Measurements from ENCODE around the gene OSBPL3. TPM values are rescaled to one million over a fixed set of nuclear protein-coding genes. Genes with fewer than 3 reads are reported as not detected.
A peak's percentile ranks its signal among the peaks of the same experiment; 100 is the strongest.

OSBPL3 gene
- total RNA-seq, 1 experiment from 2014 or later = 9.2 TPM

DNA sequence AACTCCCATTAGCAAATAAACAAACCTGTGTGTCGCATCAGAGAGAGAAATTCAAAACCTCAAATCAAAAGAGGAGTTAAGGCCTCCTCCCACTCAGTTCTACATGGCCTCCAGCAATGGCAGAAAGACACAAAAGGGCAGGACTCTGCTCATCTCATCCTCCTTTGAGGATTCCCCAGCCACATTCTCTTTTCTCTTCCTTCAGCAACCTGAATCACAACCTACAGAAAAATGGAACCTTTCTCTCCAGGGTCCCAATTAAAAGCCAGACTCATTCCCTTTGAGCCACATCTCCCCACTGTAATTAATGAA lies 7.9 kb downstream of the OSBPL3 start:
- no peak for DNase-seq (ENCODE audit: low read depth, low spot score)
- H3K4me3 ChIP-seq (ENCODE audit: low read depth in 2 of 2, low read length in 2 of 2) = no peak overlapping the region
- TF ChIP-seq TCF7L2 (IDR thresholded peaks at IDR 0.05; ENCODE audit: low read depth, low read length) = no peak
- TF ChIP-seq, protein P1, sequence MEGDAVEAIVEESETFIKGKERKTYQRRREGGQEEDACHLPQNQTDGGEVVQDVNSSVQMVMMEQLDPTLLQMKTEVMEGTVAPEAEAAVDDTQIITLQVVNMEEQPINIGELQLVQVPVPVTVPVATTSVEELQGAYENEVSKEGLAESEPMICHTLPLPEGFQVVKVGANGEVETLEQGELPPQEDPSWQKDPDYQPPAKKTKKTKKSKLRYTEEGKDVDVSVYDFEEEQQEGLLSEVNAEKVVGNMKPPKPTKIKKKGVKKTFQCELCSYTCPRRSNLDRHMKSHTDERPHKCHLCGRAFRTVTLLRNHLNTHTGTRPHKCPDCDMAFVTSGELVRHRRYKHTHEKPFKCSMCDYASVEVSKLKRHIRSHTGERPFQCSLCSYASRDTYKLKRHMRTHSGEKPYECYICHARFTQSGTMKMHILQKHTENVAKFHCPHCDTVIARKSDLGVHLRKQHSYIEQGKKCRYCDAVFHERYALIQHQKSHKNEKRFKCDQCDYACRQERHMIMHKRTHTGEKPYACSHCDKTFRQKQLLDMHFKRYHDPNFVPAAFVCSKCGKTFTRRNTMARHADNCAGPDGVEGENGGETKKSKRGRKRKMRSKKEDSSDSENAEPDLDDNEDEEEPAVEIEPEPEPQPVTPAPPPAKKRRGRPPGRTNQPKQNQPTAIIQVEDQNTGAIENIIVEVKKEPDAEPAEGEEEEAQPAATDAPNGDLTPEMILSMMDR (IDR thresholded peaks at IDR 0.05) = no peak
- no peak for TF ChIP-seq REST (IDR thresholded peaks at IDR 0.05; ENCODE audit: insufficient read depth in 1 of 2, low read depth in 2 of 2, low read length in 1 of 2)
- no peak for TF ChIP-seq SIN3A (IDR thresholded peaks at IDR 0.05; ENCODE audit: borderline replicate concordance, insufficient read depth, low read depth, low read length)
- no peak for TF ChIP-seq POLR2AphosphoS5 (IDR thresholded peaks at IDR 0.05; ENCODE audit: low read depth, low read length)
- intact Hi-C loops (cut with micrococcal nuclease; ENCODE audit: unreplicated experiment) = no loop called here
- no peaks in the 10 kb centered on the region for H3K9me3 ChIP-seq (ENCODE audit: control insufficient read depth, insufficient read depth, low read depth, low read length)
- H3K27ac ChIP-seq (ENCODE audit: low read length) = no peak overlapping the region
- ATAC-seq = no peak
- CTCF ChIA-PET = interaction anchor here (0.6 kb wide), 1 partner anchor 124 kb away, joined by 3 read pairs; no protein-coding TSS in a partner anchor
- POLR2A ChIA-PET = interaction anchor here (0.6 kb wide), 1 partner anchor 129 kb away, joined by 9 read pairs; no protein-coding TSS in a partner anchor
- H3K36me3 ChIP-seq (ENCODE audit: control insufficient read depth, insufficient read depth, low read length) = no peaks in the 10 kb centered on the region
- BruUV-seq (replicated peaks) = no TSS peak
- H3K4me1 ChIP-seq (ENCODE audit: control insufficient read depth, insufficient read depth, low read length) = peaks cover 5% of the 10 kb centered on the region; the same call in 1 of the 2 replicates
- no peaks in the 10 kb centered on the region for H3K27me3 ChIP-seq (ENCODE audit: control insufficient read depth, insufficient read depth, low read length)
- in situ Hi-C loops (cut with HindIII; ENCODE audit: low pct_unique_long_range_greater_than_20kb, low sequenced_read_pairs) = no loop called here

DNA sequence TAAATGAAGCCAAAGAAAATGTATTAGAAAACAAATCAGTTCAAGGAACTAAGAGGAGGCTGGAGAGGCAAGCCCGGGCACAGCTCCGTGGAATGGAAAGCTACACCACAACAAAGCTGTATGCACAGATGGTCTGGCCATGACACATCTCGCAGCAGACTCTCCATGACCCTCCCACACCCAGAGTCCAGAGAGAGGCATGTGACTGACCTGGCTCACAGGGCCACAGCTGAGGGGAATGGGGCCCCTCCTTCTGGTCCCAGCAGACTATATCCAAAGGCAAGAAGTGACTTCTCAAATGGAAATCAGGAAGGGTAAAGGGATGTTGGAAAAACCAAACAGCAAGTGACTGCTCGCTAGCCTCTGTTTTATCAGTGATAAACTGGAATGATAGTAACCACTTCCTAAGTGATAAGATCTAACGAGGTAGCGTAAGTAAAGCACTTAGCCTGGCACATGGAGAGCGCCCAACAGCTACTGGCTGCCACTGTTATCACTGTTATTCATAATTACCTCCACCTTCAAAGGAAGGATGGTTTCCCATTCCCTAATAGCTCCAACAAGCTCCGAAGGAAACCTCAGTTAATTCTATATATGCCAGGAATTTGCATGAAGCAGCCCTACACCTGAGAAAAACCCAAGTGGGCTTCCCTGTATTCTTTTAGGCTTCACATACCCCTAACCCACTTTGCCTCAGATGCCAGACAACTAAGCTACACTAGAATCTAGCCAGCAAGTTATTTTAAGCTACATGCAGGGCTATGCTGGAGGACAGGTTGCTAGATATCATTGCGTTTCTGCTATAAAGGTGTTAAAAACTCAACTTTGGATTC lies 8.4 kb downstream of the OSBPL3 start:
- Histone ChIP-seq H3K27me3 (ENCODE audit: control insufficient read depth, insufficient read depth, low read length) (no peaks in the 10 kb centered on the region), H3K36me3 (ENCODE audit: control insufficient read depth, insufficient read depth, low read length) (no peaks in the 10 kb centered on the region), H3K9me3 (ENCODE audit: control insufficient read depth, insufficient read depth, low read depth, low read length) (no peaks in the 10 kb centered on the region), H3K4me3 (ENCODE audit: low read depth in 2 of 2, low read length in 2 of 2) (no peak overlapping the region), H3K27ac (ENCODE audit: low read length) (no peak overlapping the region), H3K4me1 (ENCODE audit: control insufficient read depth, insufficient read depth, low read length) (peaks cover 5% of the 10 kb centered on the region; the same call in 1 of the 2 replicates)
- no peak for DNase-seq (ENCODE audit: low read depth, low spot score)
- intact Hi-C loops (cut with micrococcal nuclease; ENCODE audit: unreplicated experiment) = no loop called here
- 0 out of 2 replicates have a peak, but pooled peaks have one; percentile 63 for ATAC-seq
- TF ChIP-seq SIN3A (IDR thresholded peaks at IDR 0.05; ENCODE audit: borderline replicate concordance, insufficient read depth, low read depth, low read length) = no peak
- no peak for TF ChIP-seq REST (IDR thresholded peaks at IDR 0.05; ENCODE audit: insufficient read depth in 1 of 2, low read depth in 2 of 2, low read length in 1 of 2)
- TF ChIP-seq, protein P1 (IDR thresholded peaks at IDR 0.05) = no peak
- TF ChIP-seq TCF7L2 (IDR thresholded peaks at IDR 0.05; ENCODE audit: low read depth, low read length) = no peak
- TF ChIP-seq POLR2AphosphoS5 (IDR thresholded peaks at IDR 0.05; ENCODE audit: low read depth, low read length) = no peak
- in situ Hi-C loops (cut with HindIII; ENCODE audit: low pct_unique_long_range_greater_than_20kb, low sequenced_read_pairs) = no loop called here
- no TSS peak for BruUV-seq (replicated peaks)
- ChIA-PET POLR2A (interaction anchor here (0.6 to 1.2 kb wide), 2 partner anchors 18 to 129 kb away, joined by 3 to 9 read pairs; no protein-coding TSS in a partner anchor), CTCF (interaction anchor here (0.6 kb wide), 1 partner anchor 125 kb away, joined by 3 read pairs; no protein-coding TSS in a partner anchor)

All from Panc1 (cell line).